ENCODE results near the gene KCNMA1. TPM values are rescaled to one million over a fixed set of nuclear protein-coding genes. Genes with fewer than 3 reads are reported as not detected.

KCNMA1 gene
- polyA plus RNA-seq, 1 of the 3 experiments (the other 2 are of a cell fraction): 107 TPM

DNA sequence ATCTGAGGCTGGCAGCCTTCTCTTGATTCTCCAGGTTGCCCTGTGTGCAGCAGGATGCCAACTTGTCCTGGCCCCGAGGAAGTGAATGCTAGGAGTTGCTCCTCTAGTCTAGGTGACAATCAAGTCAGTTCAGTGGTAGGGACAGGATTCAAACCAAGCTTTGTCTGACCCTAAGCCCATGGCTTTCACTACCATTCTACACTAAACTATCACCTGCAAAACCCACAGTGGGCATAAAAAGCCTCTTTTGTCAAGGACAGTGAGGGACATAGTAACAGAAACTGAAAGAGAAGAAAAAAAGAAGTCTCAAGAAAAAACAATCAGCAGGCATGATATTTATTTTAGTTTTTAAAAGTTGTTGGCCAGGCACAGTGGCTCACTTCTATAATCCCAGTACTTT lies 33.5 kb downstream of the KCNMA1 start:
- ChIA-PET POLR2A (no interaction called here), CTCF (interaction anchor here (1.2 to 1.8 kb wide), 4 partner anchors 9 to 438 kb away, joined by 3 to 8 read pairs (median 6); no protein-coding TSS in a partner anchor)
- H3K9me3 ChIP-seq: no peaks in the 10 kb centered on the region
- H4K20me1 ChIP-seq (ENCODE audit: insufficient read depth): peaks cover 2% of the 10 kb centered on the region; the same call in 1 of the 2 replicates
- H3K27me3 ChIP-seq (ENCODE audit: insufficient read depth): no peaks in the 10 kb centered on the region
- peaks cover 0 to 21% of the 10 kb centered on the region in 2 experiments; a peak in 1 of 4 replicates for H3K4me1 ChIP-seq (ENCODE audit: control insufficient read depth in 1 of 2, insufficient read depth in 2 of 2, low read depth in 1 of 2, low read length in 1 of 2)
- TF ChIP-seq SIN3A (IDR thresholded peaks at IDR 0.05; ENCODE audit: borderline replicate concordance, low read depth, low read length): no peak
- TF ChIP-seq, protein P1, sequence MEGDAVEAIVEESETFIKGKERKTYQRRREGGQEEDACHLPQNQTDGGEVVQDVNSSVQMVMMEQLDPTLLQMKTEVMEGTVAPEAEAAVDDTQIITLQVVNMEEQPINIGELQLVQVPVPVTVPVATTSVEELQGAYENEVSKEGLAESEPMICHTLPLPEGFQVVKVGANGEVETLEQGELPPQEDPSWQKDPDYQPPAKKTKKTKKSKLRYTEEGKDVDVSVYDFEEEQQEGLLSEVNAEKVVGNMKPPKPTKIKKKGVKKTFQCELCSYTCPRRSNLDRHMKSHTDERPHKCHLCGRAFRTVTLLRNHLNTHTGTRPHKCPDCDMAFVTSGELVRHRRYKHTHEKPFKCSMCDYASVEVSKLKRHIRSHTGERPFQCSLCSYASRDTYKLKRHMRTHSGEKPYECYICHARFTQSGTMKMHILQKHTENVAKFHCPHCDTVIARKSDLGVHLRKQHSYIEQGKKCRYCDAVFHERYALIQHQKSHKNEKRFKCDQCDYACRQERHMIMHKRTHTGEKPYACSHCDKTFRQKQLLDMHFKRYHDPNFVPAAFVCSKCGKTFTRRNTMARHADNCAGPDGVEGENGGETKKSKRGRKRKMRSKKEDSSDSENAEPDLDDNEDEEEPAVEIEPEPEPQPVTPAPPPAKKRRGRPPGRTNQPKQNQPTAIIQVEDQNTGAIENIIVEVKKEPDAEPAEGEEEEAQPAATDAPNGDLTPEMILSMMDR (IDR thresholded peaks at IDR 0.05): no peak
- H3F3A ChIP-seq (replicated peaks; ENCODE audit: insufficient read depth): no peaks in the 10 kb centered on the region
- H3K9ac ChIP-seq: no peak overlapping the region
- no peaks in the 10 kb centered on the region for H3K36me3 ChIP-seq (replicated peaks in 1 of 2; ENCODE audit: control insufficient read depth in 1 of 2, insufficient read depth in 2 of 2, low read length in 1 of 2)
- H3K4me2 ChIP-seq: no peak overlapping the region
- peaks cover 20% of the 10 kb centered on the region; the same call in 1 of the 2 replicates for H3K79me2 ChIP-seq (ENCODE audit: insufficient read depth)
- no peak overlapping the region for H3K4me3 ChIP-seq (ENCODE audit: low read depth in 2 of 2, low read length in 1 of 2)
- H3K27ac ChIP-seq (ENCODE audit: low read depth in 2 of 2, low read length in 1 of 2): no peak overlapping the region
- no peak for DNase-seq
- H2AFZ ChIP-seq (ENCODE audit: low read depth): no peak overlapping the region
- 75% methylated on average over 1 of the region's 1 CpG for WGBS (ENCODE audit: low lambda C conversion rate)
- no peaks in the 10 kb centered on the region for H3K9me2 ChIP-seq

DNA sequence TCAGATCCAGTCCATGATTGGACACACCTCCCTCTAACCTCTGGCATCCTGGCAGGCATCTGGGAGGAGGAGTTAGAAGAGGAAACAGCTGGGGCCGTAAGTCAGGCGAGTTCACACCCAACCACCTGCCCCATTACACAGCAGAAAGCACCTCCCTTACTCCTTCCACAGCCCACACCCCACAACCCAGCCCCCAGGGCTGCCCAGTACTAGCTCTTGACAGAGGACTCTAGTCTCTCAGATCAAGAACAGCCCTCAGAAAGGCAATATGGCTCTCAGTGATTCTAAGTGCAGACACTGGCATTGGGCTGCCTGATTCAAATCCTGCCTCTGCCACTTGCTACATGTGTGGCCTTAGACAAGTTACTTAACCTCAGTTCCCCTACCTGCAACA lies 34.1 kb downstream of the KCNMA1 start:
- H3K27me3 ChIP-seq (ENCODE audit: insufficient read depth): no peaks in the 10 kb centered on the region
- 64% methylated on average over 2 of the region's 2 CpGs for WGBS (ENCODE audit: low lambda C conversion rate)
- no peak overlapping the region for H3K9ac ChIP-seq
- peaks cover 20% of the 10 kb centered on the region; the same call in 1 of the 2 replicates for H3K79me2 ChIP-seq (ENCODE audit: insufficient read depth)
- H3F3A ChIP-seq (replicated peaks; ENCODE audit: insufficient read depth): no peaks in the 10 kb centered on the region
- H3K36me3 ChIP-seq (replicated peaks in 1 of 2; ENCODE audit: control insufficient read depth in 1 of 2, insufficient read depth in 2 of 2, low read length in 1 of 2): no peaks in the 10 kb centered on the region
- TF ChIP-seq, protein P2, sequence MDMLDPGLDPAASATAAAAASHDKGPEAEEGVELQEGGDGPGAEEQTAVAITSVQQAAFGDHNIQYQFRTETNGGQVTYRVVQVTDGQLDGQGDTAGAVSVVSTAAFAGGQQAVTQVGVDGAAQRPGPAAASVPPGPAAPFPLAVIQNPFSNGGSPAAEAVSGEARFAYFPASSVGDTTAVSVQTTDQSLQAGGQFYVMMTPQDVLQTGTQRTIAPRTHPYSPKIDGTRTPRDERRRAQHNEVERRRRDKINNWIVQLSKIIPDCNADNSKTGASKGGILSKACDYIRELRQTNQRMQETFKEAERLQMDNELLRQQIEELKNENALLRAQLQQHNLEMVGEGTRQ (IDR thresholded peaks at IDR 0.05; ENCODE audit: borderline replicate concordance, low read depth, low read length): no peak
- TF ChIP-seq FOSL2 (IDR thresholded peaks at IDR 0.05; ENCODE audit: borderline replicate concordance, low read depth): no peak
- no peak for TF ChIP-seq ELF1 (IDR thresholded peaks at IDR 0.05)
- TF ChIP-seq, protein P3, sequence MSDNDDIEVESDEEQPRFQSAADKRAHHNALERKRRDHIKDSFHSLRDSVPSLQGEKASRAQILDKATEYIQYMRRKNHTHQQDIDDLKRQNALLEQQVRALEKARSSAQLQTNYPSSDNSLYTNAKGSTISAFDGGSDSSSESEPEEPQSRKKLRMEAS (IDR thresholded peaks at IDR 0.05; ENCODE audit: low read depth): no peak
- TF ChIP-seq, protein P4, sequence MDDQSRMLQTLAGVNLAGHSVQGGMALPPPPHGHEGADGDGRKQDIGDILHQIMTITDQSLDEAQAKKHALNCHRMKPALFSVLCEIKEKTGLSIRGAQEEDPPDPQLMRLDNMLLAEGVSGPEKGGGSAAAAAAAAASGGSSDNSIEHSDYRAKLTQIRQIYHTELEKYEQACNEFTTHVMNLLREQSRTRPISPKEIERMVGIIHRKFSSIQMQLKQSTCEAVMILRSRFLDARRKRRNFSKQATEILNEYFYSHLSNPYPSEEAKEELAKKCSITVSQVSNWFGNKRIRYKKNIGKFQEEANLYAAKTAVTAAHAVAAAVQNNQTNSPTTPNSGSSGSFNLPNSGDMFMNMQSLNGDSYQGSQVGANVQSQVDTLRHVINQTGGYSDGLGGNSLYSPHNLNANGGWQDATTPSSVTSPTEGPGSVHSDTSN (IDR thresholded peaks at IDR 0.05): no peak
- no peak for TF ChIP-seq RFX5 (IDR thresholded peaks at IDR 0.05; ENCODE audit: low read length)
- TF ChIP-seq MXI1 (IDR thresholded peaks at IDR 0.05; ENCODE audit: low read depth, low read length): no peak
- H4K20me1 ChIP-seq (ENCODE audit: insufficient read depth): peaks cover 2% of the 10 kb centered on the region; the same call in 1 of the 2 replicates
- H3K4me3 ChIP-seq (ENCODE audit: low read depth in 2 of 2, low read length in 1 of 2): no peak overlapping the region
- peak; percentile 34 for DNase-seq
- POLR2A ChIA-PET: no interaction called here
- CTCF ChIA-PET: interaction anchor here (1.0 to 2.7 kb wide), 3 partner anchors 18 to 430 kb away, joined by 3 to 7 read pairs (median 5); no protein-coding TSS in a partner anchor
- no peaks in the 10 kb centered on the region for H3K9me2 ChIP-seq
- no peak overlapping the region for H3K27ac ChIP-seq (ENCODE audit: low read depth in 2 of 2, low read length in 1 of 2)
- H3K4me2 ChIP-seq: no peak overlapping the region
- no peak overlapping the region for H2AFZ ChIP-seq (ENCODE audit: low read depth)
- H3K9me3 ChIP-seq: no peaks in the 10 kb centered on the region
- peaks cover 0 to 21% of the 10 kb centered on the region in 2 experiments; a peak in 1 of 4 replicates for H3K4me1 ChIP-seq (ENCODE audit: control insufficient read depth in 1 of 2, insufficient read depth in 2 of 2, low read depth in 1 of 2, low read length in 1 of 2)

Measured in SK-N-SH (cell line).